Keratinocyte (primary cell): ENCODE data around the gene SOSTDC1. TPM values are rescaled to one million over a fixed set of nuclear protein-coding genes. Genes with fewer than 3 reads are reported as not detected.

Experiments used
- DNase-seq: peaks from one replicate; pipeline ENCODE4 v3.0.0-alpha.2; 2011; ENCODE audit warnings: low read depth, missing footprints, low spot score
- FAIRE-seq: peaks from 2 replicates; lab custom pipeline; 2011; peaks lifted over from hg19 to GRCh38; lab: Jason Lieb, UNC
- H2AFZ ChIP-seq: 2 replicates; pipeline ENCODE4 v1.6.0; 2012; ENCODE audit warnings: low read length, control low read depth, inconsistent platforms; ENCODE audit not compliant: control insufficient read depth
- H3K27ac ChIP-seq: 2 replicates; pipeline ENCODE4 v1.5.1; 2011; ENCODE audit warnings: low read length; ENCODE audit not compliant: control insufficient read depth, insufficient read depth
- H3K27me3 ChIP-seq: 3 replicates; pipeline ENCODE4 v1.6.0; 2011; ENCODE audit warnings: low read length; ENCODE audit not compliant: control insufficient read depth, insufficient read depth; ENCODE audit errors: extremely low read depth
- H3K36me3 ChIP-seq, 2 experiments: 2 replicates in 1 of 2; 3 replicates in 1 of 2; pipeline ENCODE4 v1.5.1; 2011; ENCODE audit warnings: low read length in 2 of 2, mild to moderate bottlenecking in 1 of 2; ENCODE audit not compliant: control insufficient read depth in 2 of 2, insufficient read depth in 2 of 2; ENCODE audit errors: extremely low read depth in 1 of 2
- H3K4me1 ChIP-seq: 3 replicates; pipeline ENCODE4 v1.5.1; 2011; ENCODE audit warnings: low read length; ENCODE audit not compliant: control insufficient read depth, insufficient read depth; ENCODE audit errors: extremely low read depth
- H3K4me2 ChIP-seq: 3 replicates; pipeline ENCODE4 v1.6.0; 2011; ENCODE audit warnings: low read depth, low read length; ENCODE audit not compliant: control insufficient read depth, insufficient read depth; ENCODE audit errors: extremely low read depth
- H3K4me3 ChIP-seq, 3 experiments: fragments of 200-600 bp in 1 of 3; sonication (generic) in 1 of 3; 2 replicates in 2 of 3; 3 replicates in 1 of 3; pipeline ENCODE4 v1.5.1; 2011 to 2016; ENCODE audit warnings: low read length in 3 of 3, mild to moderate bottlenecking in 3 of 3, control low read depth in 2 of 3, inconsistent platforms in 1 of 3, low read depth in 1 of 3, mixed read lengths in 1 of 3, mixed run types in 1 of 3, moderate library complexity in 1 of 3; ENCODE audit not compliant: control insufficient read depth in 2 of 3, insufficient read depth in 2 of 3; ENCODE audit errors: extremely low read depth in 1 of 3
- H3K79me2 ChIP-seq: 2 replicates; pipeline ENCODE4 v1.6.0; 2012; ENCODE audit warnings: low read length; ENCODE audit not compliant: control insufficient read depth, insufficient read depth
- H3K9ac ChIP-seq: 3 replicates; pipeline ENCODE4 v1.6.0; 2011; ENCODE audit warnings: low read length; ENCODE audit not compliant: control insufficient read depth, insufficient read depth; ENCODE audit errors: extremely low read depth
- H3K9me1 ChIP-seq: 3 replicates; pipeline ENCODE4 v1.6.0; 2011; ENCODE audit warnings: low read length; ENCODE audit not compliant: control insufficient read depth, insufficient read depth; ENCODE audit errors: extremely low read depth
- H3K9me3 ChIP-seq: 2 replicates; pipeline ENCODE4 v1.5.1; 2012; ENCODE audit warnings: low read depth, low read length; ENCODE audit not compliant: control insufficient read depth
- H4K20me1 ChIP-seq: 3 replicates; pipeline ENCODE4 v1.6.0; 2011; ENCODE audit warnings: low read length; ENCODE audit not compliant: control insufficient read depth, insufficient read depth; ENCODE audit errors: extremely low read depth
- CTCF ChIP-seq, 3 experiments: IDR thresholded peaks in 1 of 3; conservative IDR thresholded peaks in 1 of 3; optimal IDR thresholded peaks in 1 of 3; 2 replicates in 2 of 3; 3 replicates in 1 of 3; pipeline versions ENCODE3 to v1.5.1; 2011; ENCODE audit warnings: low read length in 3 of 3, mild to moderate bottlenecking in 3 of 3, moderate library complexity in 2 of 3, control low read depth in 1 of 3, inconsistent platforms in 1 of 3; ENCODE audit not compliant: insufficient read depth in 2 of 3; ENCODE audit errors: extremely low read depth in 1 of 3
- EZH2 ChIP-seq: IDR thresholded peaks from one replicate; pipeline ENCODE4 v1.6.1; 2012; ENCODE audit warnings: inconsistent platforms, mild to moderate bottlenecking, low read length, moderate library complexity
- dilution Hi-C: fragments of 300-500 bp; cut with MboI; formaldehyde crosslinking; loops from one replicate; pipeline ENCODE4 v1.7.0; 2020; ENCODE audit warnings: low sequenced_read_pairs; ENCODE audit not compliant: extremely low pct_ligation_motif_present
- polyA plus RNA-seq, 5 experiments: library from polyadenylated mRNA; depleted of rRNA in 3 of 5; stranded (reverse) in 3 of 5; stranded (forward) in 1 of 5; unstranded in 1 of 5; fragments of >200 nt; gene quantifications; 1 replicate in 1 of 5; 2 replicates in 3 of 5; 3 replicates in 1 of 5; pipeline versions ENCODE4 v1.2.1 to v1.2.3, GENCODE V29; 2011 to 2012; ENCODE audit warnings: missing spikeins in 2 of 5, low read depth in 1 of 5, low replicate concordance in 1 of 5

Gene SOSTDC1
- polyA plus RNA-seq, 1 donor (not counting 4 experiments of a cell fraction or from before 2014, with no cell fraction given) = 0.31 TPM

GRCh38 chr7:16419859-16420258 lies 45.7 kb downstream of the SOSTDC1 start:
- H4K20me1 ChIP-seq = no peaks in the 10 kb centered on the region
- H3K4me3 ChIP-seq = peak overlapping the region; percentile 44 to 80 (median 65)
- no peak for TF ChIP-seq EZH2
- TF ChIP-seq CTCF (optimal IDR thresholded peaks at IDR 0.05 in 1 of 3, IDR thresholded peaks at IDR 0.05 in 1 of 3, conservative IDR thresholded peaks at IDR 0.05 in 1 of 3; ENCODE audit: extremely low read depth in 1 of 3, insufficient read depth in 2 of 3, low read length in 3 of 3) = no peak
- H3K9me1 ChIP-seq = no peaks in the 10 kb centered on the region
- H2AFZ ChIP-seq = peak overlapping the region; percentile 97
- no peaks in the 10 kb centered on the region for H3K36me3 ChIP-seq
- dilution Hi-C loops = no loop called here
- peak overlapping the region; percentile 97 for H3K4me2 ChIP-seq
- H3K27me3 ChIP-seq = no peaks in the 10 kb centered on the region
- peaks cover 22% of the 10 kb centered on the region for H3K4me1 ChIP-seq
- H3K79me2 ChIP-seq = no peaks in the 10 kb centered on the region
- H3K27ac ChIP-seq = peak overlapping the region; percentile 86
- no peak for FAIRE-seq
- no peaks in the 10 kb centered on the region for H3K9me3 ChIP-seq
- no peak for DNase-seq
- peak overlapping the region; percentile 86 for H3K9ac ChIP-seq

GRCh38 chr7:16419126-16419525 lies 46.4 kb downstream of the SOSTDC1 start:
- no peak overlapping the region for H3K27ac ChIP-seq
- no peaks in the 10 kb centered on the region for H3K79me2 ChIP-seq
- H2AFZ ChIP-seq = no peak overlapping the region
- no peaks in the 10 kb centered on the region for H3K9me1 ChIP-seq
- H3K4me3 ChIP-seq = no peak overlapping the region
- no peak for DNase-seq
- dilution Hi-C loops = no loop called here
- no peak overlapping the region for H3K9ac ChIP-seq
- FAIRE-seq = no peak
- H3K4me2 ChIP-seq = no peak overlapping the region
- H4K20me1 ChIP-seq = no peaks in the 10 kb centered on the region
- no peaks in the 10 kb centered on the region for H3K36me3 ChIP-seq
- H3K9me3 ChIP-seq = no peaks in the 10 kb centered on the region
- TF ChIP-seq CTCF (optimal IDR thresholded peaks at IDR 0.05 in 1 of 3, IDR thresholded peaks at IDR 0.05 in 1 of 3, conservative IDR thresholded peaks at IDR 0.05 in 1 of 3; ENCODE audit: extremely low read depth in 1 of 3, insufficient read depth in 2 of 3, low read length in 3 of 3) = no peak
- TF ChIP-seq EZH2 = no peak
- H3K4me1 ChIP-seq = peaks cover 22% of the 10 kb centered on the region
- H3K27me3 ChIP-seq = no peaks in the 10 kb centered on the region
